Hepatocyte (in vitro differentiated cells): ENCODE measurements around the gene SLC22A31.

Source experiments
- CTCF ChIP-seq: fragments of 200-600 bp; sonication (generic); IDR thresholded peaks from 2 replicates; pipeline ENCODE4 v1.5.1; 2016; ENCODE audit warnings: antibody characterized with exemption, mild to moderate bottlenecking; ENCODE audit not compliant: poor library complexity
- EZH2phosphoT487 ChIP-seq: fragments of 200-600 bp; sonication (generic); IDR thresholded peaks from one replicate; pipeline ENCODE4 v1.6.1; 2018; ENCODE audit warnings: antibody characterized with exemption, mild to moderate bottlenecking, low read depth, moderate library complexity; ENCODE audit not compliant: unreplicated experiment, severe bottlenecking

- TF ChIP-seq CTCF (no peak), EZH2phosphoT487 (no peak)
These were observed 23.6 kb downstream of the SLC22A31 start for GRCh38 chr16:89176717-89177116.
